ENCODE results near the gene SNED1. TPM values are rescaled to one million over a fixed set of nuclear protein-coding genes. Genes with fewer than 3 reads are reported as not detected.
"Not testable (repeated sequence)": the region's sequence is repeated elsewhere in the genome, so short reads cannot be mapped to it uniquely, and the experiment has no call there.

SNED1 gene
- polyA plus RNA-seq, 1 donor (not counting 4 experiments of a cell fraction or from before 2014, with no cell fraction given) = 0.12 TPM

DNA sequence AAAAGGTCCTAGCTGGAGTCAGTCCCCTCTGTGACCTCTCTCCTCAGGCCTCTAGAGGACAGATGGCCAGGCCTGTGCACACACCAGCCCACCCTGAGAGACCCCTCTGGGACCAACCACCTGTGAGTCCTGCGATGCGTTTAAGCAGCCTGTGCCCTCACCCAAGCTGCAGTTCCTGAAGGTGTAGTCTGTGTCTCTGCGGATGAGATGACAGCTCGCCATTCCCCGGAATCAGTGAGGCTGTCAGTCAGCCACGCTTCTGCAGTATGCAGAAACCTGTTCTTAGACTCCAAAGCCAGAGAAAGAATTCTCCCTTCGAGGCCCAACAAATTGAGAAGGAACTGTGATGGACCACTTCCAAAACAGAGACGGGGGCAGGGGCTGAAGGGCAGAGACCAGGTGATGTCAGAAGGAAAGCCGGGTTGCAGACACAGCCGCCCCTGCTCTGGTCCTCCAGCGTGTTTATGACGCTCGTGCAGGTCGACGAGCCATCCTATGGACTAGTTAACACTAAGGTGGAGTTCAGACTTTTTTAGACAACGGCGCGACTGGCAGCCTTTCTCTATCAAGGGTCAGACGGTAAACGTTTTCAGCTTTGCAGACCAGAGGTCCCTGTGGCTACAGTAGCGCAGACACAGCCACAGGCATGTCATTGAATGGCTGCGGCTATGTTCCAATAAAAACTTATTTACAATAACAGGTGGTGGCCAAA is 93.5 kb downstream of the SNED1 start:
- dilution Hi-C loops (cut with MboI; ENCODE audit: extremely low pct_ligation_motif_present, low sequenced_read_pairs) = no loop called here
- Histone ChIP-seq H3K79me2 (ENCODE audit: control insufficient read depth, insufficient read depth, low read length) (no peaks in the 10 kb centered on the region), H3K36me3 (ENCODE audit: control insufficient read depth in 2 of 2, extremely low read depth in 1 of 2, insufficient read depth in 2 of 2, low read length in 2 of 2) (peaks cover 19 to 21% of the 10 kb centered on the region in 2 experiments), H3K27me3 (ENCODE audit: control insufficient read depth, extremely low read depth, insufficient read depth, low read length) (no peaks in the 10 kb centered on the region), H3K9ac (ENCODE audit: control insufficient read depth, extremely low read depth, insufficient read depth, low read length) (no peak overlapping the region), H3K4me3 (ENCODE audit: control insufficient read depth in 2 of 3, extremely low read depth in 1 of 3, insufficient read depth in 2 of 3, low read depth in 1 of 3, low read length in 3 of 3) (no peak overlapping the region), H3K27ac (ENCODE audit: control insufficient read depth, insufficient read depth, low read length) (no peak overlapping the region), H4K20me1 (ENCODE audit: control insufficient read depth, extremely low read depth, insufficient read depth, low read length) (no peaks in the 10 kb centered on the region), H3K9me1 (ENCODE audit: control insufficient read depth, extremely low read depth, insufficient read depth, low read length) (no peaks in the 10 kb centered on the region), H3K9me3 (ENCODE audit: control insufficient read depth, low read depth, low read length) (no peaks in the 10 kb centered on the region), H2AFZ (ENCODE audit: control insufficient read depth, low read length) (no peak overlapping the region), H3K4me2 (ENCODE audit: control insufficient read depth, extremely low read depth, insufficient read depth, low read depth, low read length) (no peak overlapping the region), H3K4me1 (ENCODE audit: control insufficient read depth, extremely low read depth, insufficient read depth, low read length) (no peaks in the 10 kb centered on the region)
- FAIRE-seq (no peak), DNase-seq (ENCODE audit: low read depth, low spot score) (no peak)
- TF ChIP-seq EZH2 (IDR thresholded peaks at IDR 0.05; ENCODE audit: low read length) = no peak
- TF ChIP-seq, protein P1, sequence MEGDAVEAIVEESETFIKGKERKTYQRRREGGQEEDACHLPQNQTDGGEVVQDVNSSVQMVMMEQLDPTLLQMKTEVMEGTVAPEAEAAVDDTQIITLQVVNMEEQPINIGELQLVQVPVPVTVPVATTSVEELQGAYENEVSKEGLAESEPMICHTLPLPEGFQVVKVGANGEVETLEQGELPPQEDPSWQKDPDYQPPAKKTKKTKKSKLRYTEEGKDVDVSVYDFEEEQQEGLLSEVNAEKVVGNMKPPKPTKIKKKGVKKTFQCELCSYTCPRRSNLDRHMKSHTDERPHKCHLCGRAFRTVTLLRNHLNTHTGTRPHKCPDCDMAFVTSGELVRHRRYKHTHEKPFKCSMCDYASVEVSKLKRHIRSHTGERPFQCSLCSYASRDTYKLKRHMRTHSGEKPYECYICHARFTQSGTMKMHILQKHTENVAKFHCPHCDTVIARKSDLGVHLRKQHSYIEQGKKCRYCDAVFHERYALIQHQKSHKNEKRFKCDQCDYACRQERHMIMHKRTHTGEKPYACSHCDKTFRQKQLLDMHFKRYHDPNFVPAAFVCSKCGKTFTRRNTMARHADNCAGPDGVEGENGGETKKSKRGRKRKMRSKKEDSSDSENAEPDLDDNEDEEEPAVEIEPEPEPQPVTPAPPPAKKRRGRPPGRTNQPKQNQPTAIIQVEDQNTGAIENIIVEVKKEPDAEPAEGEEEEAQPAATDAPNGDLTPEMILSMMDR (optimal IDR thresholded peaks at IDR 0.05 in 1 of 3, IDR thresholded peaks at IDR 0.05 in 1 of 3, conservative IDR thresholded peaks at IDR 0.05 in 1 of 3; ENCODE audit: extremely low read depth in 1 of 3, insufficient read depth in 2 of 3, low read length in 3 of 3) = no peak

DNA sequence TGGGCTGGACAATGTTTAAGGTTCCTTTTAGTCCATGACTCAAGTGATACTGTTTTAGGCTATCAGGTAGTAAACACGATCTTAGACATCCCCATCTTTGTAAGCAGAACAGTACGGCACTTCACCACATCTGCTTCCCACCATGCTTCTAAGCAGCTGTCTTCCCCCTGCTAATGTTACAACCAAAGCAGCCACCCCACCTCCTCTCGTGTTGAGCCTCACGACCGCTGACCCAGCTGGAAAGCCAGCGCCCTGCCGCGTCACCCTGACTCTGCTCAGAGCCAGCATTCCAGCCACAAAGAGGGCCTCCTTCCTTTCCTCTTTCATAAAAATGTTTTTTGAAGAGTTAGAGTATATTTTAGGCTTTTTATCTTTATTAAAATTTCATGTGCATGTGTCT is 94.3 kb downstream of the SNED1 start:
- Histone ChIP-seq H3K27ac (ENCODE audit: control insufficient read depth, insufficient read depth, low read length) (no peak overlapping the region), H3K27me3 (ENCODE audit: control insufficient read depth, extremely low read depth, insufficient read depth, low read length) (no peaks in the 10 kb centered on the region), H2AFZ (ENCODE audit: control insufficient read depth, low read length) (no peak overlapping the region), H3K79me2 (ENCODE audit: control insufficient read depth, insufficient read depth, low read length) (peaks cover 1% of the 10 kb centered on the region), H3K9ac (ENCODE audit: control insufficient read depth, extremely low read depth, insufficient read depth, low read length) (no peak overlapping the region), H3K4me2 (ENCODE audit: control insufficient read depth, extremely low read depth, insufficient read depth, low read depth, low read length) (no peak overlapping the region), H3K4me1 (ENCODE audit: control insufficient read depth, extremely low read depth, insufficient read depth, low read length) (no peaks in the 10 kb centered on the region), H3K9me1 (ENCODE audit: control insufficient read depth, extremely low read depth, insufficient read depth, low read length) (no peaks in the 10 kb centered on the region), H4K20me1 (ENCODE audit: control insufficient read depth, extremely low read depth, insufficient read depth, low read length) (no peaks in the 10 kb centered on the region), H3K9me3 (ENCODE audit: control insufficient read depth, low read depth, low read length) (no peaks in the 10 kb centered on the region), H3K4me3 (ENCODE audit: control insufficient read depth in 2 of 3, extremely low read depth in 1 of 3, insufficient read depth in 2 of 3, low read depth in 1 of 3, low read length in 3 of 3) (no peak overlapping the region), H3K36me3 (ENCODE audit: control insufficient read depth in 2 of 2, extremely low read depth in 1 of 2, insufficient read depth in 2 of 2, low read length in 2 of 2) (peaks cover 19 to 22% of the 10 kb centered on the region in 2 experiments)
- dilution Hi-C loops (cut with MboI; ENCODE audit: extremely low pct_ligation_motif_present, low sequenced_read_pairs) = no loop called here
- TF ChIP-seq, protein P1 (optimal IDR thresholded peaks at IDR 0.05 in 1 of 3, IDR thresholded peaks at IDR 0.05 in 1 of 3, conservative IDR thresholded peaks at IDR 0.05 in 1 of 3; ENCODE audit: extremely low read depth in 1 of 3, insufficient read depth in 2 of 3, low read length in 3 of 3) = no peak
- no peak for TF ChIP-seq EZH2 (IDR thresholded peaks at IDR 0.05; ENCODE audit: low read length)
- DNase-seq (ENCODE audit: low read depth, low spot score) = no peak
- FAIRE-seq = no peak

DNA sequence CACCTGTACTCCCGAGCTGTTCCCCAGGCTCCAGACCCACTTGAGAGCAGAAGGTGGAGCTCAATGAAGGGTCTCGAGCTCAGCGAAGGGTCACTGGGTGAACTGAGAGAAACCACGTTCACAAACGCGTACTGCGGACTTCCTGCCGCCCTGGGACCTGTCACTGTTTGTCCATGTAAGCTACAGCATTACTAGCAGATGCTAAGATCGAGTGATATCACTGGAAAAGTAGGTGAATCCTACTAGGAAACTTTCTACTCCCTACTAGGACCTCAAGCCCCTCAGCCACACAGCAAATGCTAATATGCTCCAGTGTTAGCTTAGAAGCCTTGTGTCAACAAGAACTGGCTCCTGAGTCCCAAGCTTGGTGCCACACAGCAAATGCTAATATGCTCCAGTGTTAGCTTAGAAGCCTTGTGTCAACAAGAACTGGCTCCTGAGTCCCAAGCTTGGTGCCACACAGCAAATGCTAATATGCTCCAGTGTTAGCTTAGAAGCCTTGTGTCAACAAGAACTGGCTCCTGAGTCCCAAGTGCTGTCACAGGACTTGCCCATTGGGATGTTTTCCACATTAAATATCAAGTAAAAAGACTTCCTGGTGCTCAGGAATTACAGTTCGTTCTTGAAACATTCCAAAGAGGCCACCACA is 94.8 kb downstream of the SNED1 start:
- H3K9ac ChIP-seq (ENCODE audit: control insufficient read depth, extremely low read depth, insufficient read depth, low read length); H3K27ac ChIP-seq (ENCODE audit: control insufficient read depth, insufficient read depth, low read length); H3K9me1 ChIP-seq (ENCODE audit: control insufficient read depth, extremely low read depth, insufficient read depth, low read length); H3K4me1 ChIP-seq (ENCODE audit: control insufficient read depth, extremely low read depth, insufficient read depth, low read length); FAIRE-seq; dilution Hi-C loops (cut with MboI; ENCODE audit: extremely low pct_ligation_motif_present, low sequenced_read_pairs); H3K79me2 ChIP-seq (ENCODE audit: control insufficient read depth, insufficient read depth, low read length); H3K27me3 ChIP-seq (ENCODE audit: control insufficient read depth, extremely low read depth, insufficient read depth, low read length); H3K9me3 ChIP-seq (ENCODE audit: control insufficient read depth, low read depth, low read length); H4K20me1 ChIP-seq (ENCODE audit: control insufficient read depth, extremely low read depth, insufficient read depth, low read length); H3K4me2 ChIP-seq (ENCODE audit: control insufficient read depth, extremely low read depth, insufficient read depth, low read depth, low read length); H2AFZ ChIP-seq (ENCODE audit: control insufficient read depth, low read length); DNase-seq (ENCODE audit: low read depth, low spot score); H3K4me3 ChIP-seq (ENCODE audit: control insufficient read depth in 2 of 3, extremely low read depth in 1 of 3, insufficient read depth in 2 of 3, low read depth in 1 of 3, low read length in 3 of 3): not testable (repeated sequence)
- H3K36me3 ChIP-seq (ENCODE audit: control insufficient read depth in 2 of 2, extremely low read depth in 1 of 2, insufficient read depth in 2 of 2, low read length in 2 of 2) = peaks cover 16 to 22% of the 10 kb centered on the region in 2 experiments
